HCT116 (cell line): ENCODE data around the gene CERT1. TPM values are rescaled to one million over a fixed set of nuclear protein-coding genes. Genes with fewer than 3 reads are reported as not detected.

Experiments
- ATAC-seq: fragments of 200-7000 bp; cut with Tn5 transposase; 2 replicates; pipeline ENCODE4 v1.9.1; 2020; ENCODE audit warnings: mild to moderate bottlenecking, moderate library complexity
- BruUV-seq: library from RNA; stranded (reverse); fragments of 400-500 nt; replicated peaks from 2 replicates; lab custom pipeline; 2021; lab: Mats Ljungman, UMichigan
- CTCF ChIA-PET: fragments of 300-600 bp; sonication (Branson Sonifier 250); formaldehyde crosslinking; loops from one replicate; lab custom pipeline; 2021; ENCODE audit warnings: antibody characterized with exemption; lab: Charles Lee
- POLR2A ChIA-PET: fragments of 300-600, 350-600 bp; sonication (Branson Sonifier 250); formaldehyde crosslinking; loops from one replicate; lab custom pipeline; 2021; ENCODE audit warnings: antibody characterized with exemption; lab: Charles Lee
- RAD21 ChIA-PET, 2 experiments: fragments of 300-600 bp; sonication (Branson Sonifier 250); formaldehyde crosslinking; loops; one replicate each; lab custom pipeline; 2023; ENCODE audit warnings: low total read pairs in 2 of 2; ENCODE audit not compliant: uncharacterized antibody in 2 of 2, unreplicated experiment in 2 of 2, low non-redundant PET in 1 of 2; lab: Charles Lee
- DNase-seq: peaks from one replicate; pipeline ENCODE4 v3.0.0-alpha.2; 2010; ENCODE audit warnings: low read depth, low spot score
- H2AFZ ChIP-seq: fragments of 200-600 bp; shearing (Covaris generic), sonication (generic); 2 replicates; pipeline ENCODE4 v1.6.1; 2017; ENCODE audit warnings: low read depth, mixed run types, mixed read lengths, antibody characterized with exemption, low read length; ENCODE audit not compliant: poor library complexity, severe bottlenecking
- H3K27ac ChIP-seq: 2 replicates; pipeline ENCODE4 v1.5.1; 2012; ENCODE audit warnings: low read depth, low read length
- H3K27me3 ChIP-seq: fragments of 200-600 bp; sonication (generic); 2 replicates; pipeline ENCODE4 v1.6.1; 2016; ENCODE audit warnings: mixed run types, low read length, mixed read lengths; ENCODE audit not compliant: insufficient read depth
- H3K36me3 ChIP-seq, 2 experiments: fragments of 200-500 bp in 1 of 2; fragments of 200-600 bp in 1 of 2; sonication (Bioruptor generic) in 1 of 2; sonication (generic) in 1 of 2; 2 replicates each; pipeline versions ENCODE4 v1.5.1 to v1.6.1; 2014 to 2016; ENCODE audit warnings: low read length in 2 of 2, inconsistent platforms in 1 of 2, mixed read lengths in 1 of 2, mixed run types in 1 of 2; ENCODE audit not compliant: insufficient read depth in 2 of 2, control insufficient read depth in 1 of 2
- H3K4me1 ChIP-seq, 2 experiments: fragments of 200-600 bp in 1 of 2; sonication (generic) in 1 of 2; 2 replicates each; pipeline versions ENCODE4 v1.5.1 to v1.6.1; 2012 to 2017; ENCODE audit warnings: low read length in 2 of 2, inconsistent platforms in 1 of 2, mild to moderate bottlenecking in 1 of 2, mixed read lengths in 1 of 2, mixed run types in 1 of 2, moderate library complexity in 1 of 2; ENCODE audit not compliant: insufficient read depth in 2 of 2, control insufficient read depth in 1 of 2
- H3K4me2 ChIP-seq: fragments of 200-600 bp; sonication (generic); 2 replicates; pipeline ENCODE4 v1.6.1; 2017; ENCODE audit warnings: mixed run types, low read length, mixed read lengths
- H3K4me3 ChIP-seq, 2 experiments: fragments of 200-600 bp in 1 of 2; sonication (generic) in 1 of 2; replicated peaks in 1 of 2; 2 replicates each; pipeline ENCODE4 v1.5.1; 2011 to 2016; ENCODE audit warnings: low read length in 2 of 2, control low read depth in 1 of 2, low read depth in 1 of 2, mild to moderate bottlenecking in 1 of 2, mixed read lengths in 1 of 2, mixed run types in 1 of 2
- H3K79me2 ChIP-seq: fragments of 200-600 bp; sonication (generic); 2 replicates; pipeline ENCODE4 v1.6.1; 2017; ENCODE audit warnings: mild to moderate bottlenecking, mixed run types, low read length, moderate library complexity, mixed read lengths; ENCODE audit not compliant: insufficient read depth
- H3K9ac ChIP-seq: fragments of 200-600 bp; sonication (generic); 2 replicates; pipeline ENCODE4 v1.6.1; 2016; ENCODE audit warnings: low read length, mixed read lengths
- H3K9me2 ChIP-seq: fragments of 200-600 bp; sonication (generic), shearing (Covaris generic); 2 replicates; pipeline ENCODE4 v1.6.1; 2017; ENCODE audit warnings: mixed run types, mild to moderate bottlenecking, moderate library complexity; ENCODE audit not compliant: insufficient read depth
- H3K9me3 ChIP-seq, 2 experiments: fragments of 200-500 bp in 1 of 2; fragments of 200-600 bp in 1 of 2; sonication (Bioruptor generic) in 1 of 2; sonication (generic) in 1 of 2; 2 replicates each; pipeline ENCODE4 v1.6.1; 2014 to 2017; ENCODE audit warnings: low read length in 2 of 2, mixed read lengths in 2 of 2, inconsistent platforms in 1 of 2, low read depth in 1 of 2, mild to moderate bottlenecking in 1 of 2, mixed run types in 1 of 2, moderate library complexity in 1 of 2; ENCODE audit not compliant: control insufficient read depth in 1 of 2, insufficient read depth in 1 of 2
- H4K20me1 ChIP-seq: fragments of 200-600 bp; sonication (generic), shearing (Covaris generic); 2 replicates; pipeline ENCODE4 v1.6.1; 2017; ENCODE audit warnings: mixed run types, mild to moderate bottlenecking, moderate library complexity; ENCODE audit not compliant: insufficient read depth
- ATF3 ChIP-seq: IDR thresholded peaks from 2 replicates; pipeline ENCODE4 v1.6.1; 2012
- CBX3 ChIP-seq: IDR thresholded peaks from 2 replicates; pipeline ENCODE4 v1.6.1; 2012; ENCODE audit warnings: low read depth
- CEBPB ChIP-seq: IDR thresholded peaks from 2 replicates; pipeline ENCODE4 v1.6.1; 2012; ENCODE audit warnings: low read depth
- CTCF ChIP-seq, 3 experiments: fragments of 200-600 bp in 1 of 3; sonication (generic) in 1 of 3; IDR thresholded peaks in 2 of 3; conservative IDR thresholded peaks in 1 of 3; 2 replicates each; pipeline ENCODE4 v1.5.1; 2012 to 2017; ENCODE audit warnings: low read depth in 2 of 3, low read length in 2 of 3, antibody characterized with exemption in 1 of 3, borderline replicate concordance in 1 of 3, control low read depth in 1 of 3, mild to moderate bottlenecking in 1 of 3, mixed read lengths in 1 of 3, mixed run types in 1 of 3, moderate library complexity in 1 of 3; ENCODE audit not compliant: insufficient read depth in 1 of 3
- EZH2 ChIP-seq: fragments of 200-600 bp; sonication (generic); IDR thresholded peaks from 2 replicates; pipeline ENCODE4 v1.6.1; 2017; ENCODE audit warnings: antibody characterized with exemption, mixed run types
- EZH2phosphoT487 ChIP-seq: fragments of 200-600 bp; IDR thresholded peaks from 2 replicates; pipeline ENCODE4 v1.6.1; 2018; ENCODE audit warnings: antibody characterized with exemption, borderline replicate concordance
- FOSL1 ChIP-seq: IDR thresholded peaks from 2 replicates; pipeline ENCODE4 v1.6.1; 2012; ENCODE audit warnings: low read depth
- MAX ChIP-seq: IDR thresholded peaks from 2 replicates; pipeline ENCODE4 v1.6.1; 2012
- POLR2A ChIP-seq: IDR thresholded peaks from 2 replicates; pipeline ENCODE4 v1.7.0; 2011; ENCODE audit warnings: borderline replicate concordance; ENCODE audit not compliant: insufficient read depth, insufficient read length; ENCODE audit errors: extremely low read depth
- REST ChIP-seq: IDR thresholded peaks from 2 replicates; pipeline ENCODE4 v1.6.1; 2012; ENCODE audit warnings: low read depth
- SP1 ChIP-seq: IDR thresholded peaks from 2 replicates; pipeline ENCODE4 v1.6.1; 2012; ENCODE audit warnings: low read depth
- TCF7L2 ChIP-seq: IDR thresholded peaks from 2 replicates; pipeline ENCODE4 v1.7.0; 2011; ENCODE audit warnings: borderline replicate concordance, inconsistent platforms; ENCODE audit not compliant: insufficient read depth, insufficient read length; ENCODE audit errors: extremely low read depth
- YY1 ChIP-seq: IDR thresholded peaks from 2 replicates; pipeline ENCODE4 v1.6.1; 2011; ENCODE audit warnings: low read length, low read depth, moderate library complexity, mild to moderate bottlenecking; ENCODE audit not compliant: insufficient replicate concordance; ENCODE audit errors: extremely low read depth
- ZBTB33 ChIP-seq: IDR thresholded peaks from 2 replicates; pipeline ENCODE4 v1.6.1; 2011; ENCODE audit warnings: mild to moderate bottlenecking, low read length, moderate library complexity; ENCODE audit not compliant: insufficient replicate concordance; ENCODE audit errors: extremely low read depth
- ZFX ChIP-seq: fragments of 450-650 bp; IDR thresholded peaks from 2 replicates; pipeline ENCODE4 v1.6.1; 2017
- ZNF274 ChIP-seq: fragments of 200-500 bp; sonication (Bioruptor generic); IDR thresholded peaks from 2 replicates; pipeline ENCODE4 v1.6.1; 2014; ENCODE audit warnings: mild to moderate bottlenecking, low read depth, low read length, inconsistent platforms
- intact Hi-C: fragments of 100-400 bp; cut with micrococcal nuclease; formaldehyde crosslinking; loops from 2 replicates; pipeline ENCODE4 v1.10.0; 2022
- total RNA-seq: library from RNA; stranded (reverse); gene quantifications from one replicate; pipeline ENCODE4 v1.2.1, GENCODE V29; 2021; ENCODE audit not compliant: unreplicated experiment

CERT1 gene
- total RNA-seq, 1 experiment from 2014 or later, result 22.8 TPM

- Histone ChIP-seq H3K79me2 (peaks cover 89% of the 10 kb centered on the region), H3K9ac (no peak overlapping the region), H3K27ac (no peak overlapping the region), H3K36me3 (no peaks in the 10 kb centered on the region), H3K9me3 (peaks cover 0 to 3% of the 10 kb centered on the region in 2 experiments; a peak in 1 of 4 replicates), H3K27me3 (no peaks in the 10 kb centered on the region)
- POLR2A ChIA-PET, result no interaction called here
- no peak for ATAC-seq
- TF ChIP-seq ZBTB33 (no peak), MAX (no peak), SP1 (no peak), REST (no peak), TCF7L2 (no peak), ZFX (no peak), EZH2phosphoT487 (no peak), CEBPB (no peak), EZH2 (no peak), CBX3 (no peak), ATF3 (no peak), ZNF274 (no peak), YY1 (no peak), FOSL1 (no peak), CTCF (IDR thresholded peaks at IDR 0.05 in 2 of 3, conservative IDR thresholded peaks at IDR 0.05 in 1 of 3; ENCODE audit: borderline replicate concordance in 1 of 3, insufficient read depth in 1 of 3, low read depth in 2 of 3, low read length in 2 of 3) (no peak), POLR2A (no peak)
- TF ChIP-seq, all 23 proteins: peak for 0
- H2AFZ ChIP-seq, result no peak overlapping the region
- no peaks in the 10 kb centered on the region for H4K20me1 ChIP-seq
- no peaks in the 10 kb centered on the region for H3K4me1 ChIP-seq
- RAD21 ChIA-PET, result no interaction called here
- H3K4me2 ChIP-seq, result no peak overlapping the region
- intact Hi-C loops, result no loop called here
- CTCF ChIA-PET, result no interaction called here
- no peak overlapping the region for H3K4me3 ChIP-seq
- no peak for DNase-seq
- no TSS peak for BruUV-seq
- H3K9me2 ChIP-seq, result no peaks in the 10 kb centered on the region; the same call in 1 of the 2 replicates
Observed at GRCh38 chr5:75519761-75520160, 8.3 kb upstream of the CERT1 start.
